ENCODE measurements around the gene RPTOR.

The RPTOR gene

GRCh38 chr17:80653856-80654255, 109.2 kb downstream of the RPTOR start:
- TF ChIP-seq CTCF (IDR thresholded peaks at IDR 0.05; ENCODE audit: low read depth, low read length) = no peak

GRCh38 chr17:80655608-80656007, 111.0 kb downstream of the RPTOR start:
- DNase-seq (ENCODE audit: low read depth in 2 of 2) = no peak
- no peak overlapping the region for H3K4me3 ChIP-seq (replicated peaks in 1 of 2; ENCODE audit: low read depth in 2 of 2, low read length in 2 of 2)
- TF ChIP-seq CTCF (IDR thresholded peaks at IDR 0.05; ENCODE audit: low read depth, low read length) = no peak

More at GRCh38 chr17:80653856-80654255, 109.2 kb downstream of the RPTOR start:
- no peak overlapping the region for H3K4me3 ChIP-seq (replicated peaks in 1 of 2; ENCODE audit: low read depth in 2 of 2, low read length in 2 of 2)
- DNase-seq (ENCODE audit: low read depth in 2 of 2) = no peak

GRCh38 chr17:80656590-80656989, 112.0 kb downstream of the RPTOR start:
- DNase-seq (ENCODE audit: low read depth in 2 of 2) = no peak
- no peak overlapping the region for H3K4me3 ChIP-seq (replicated peaks in 1 of 2; ENCODE audit: low read depth in 2 of 2, low read length in 2 of 2)
- no peak for TF ChIP-seq CTCF (IDR thresholded peaks at IDR 0.05; ENCODE audit: low read depth, low read length)

GRCh38 chr17:80657561-80657960, 112.9 kb downstream of the RPTOR start:
- no peak for DNase-seq (ENCODE audit: low read depth in 2 of 2)
- no peak for TF ChIP-seq CTCF (IDR thresholded peaks at IDR 0.05; ENCODE audit: low read depth, low read length)
- H3K4me3 ChIP-seq (replicated peaks in 1 of 2; ENCODE audit: low read depth in 2 of 2, low read length in 2 of 2) = no peak overlapping the region

GRCh38 chr17:80658821-80659220, 114.2 kb downstream of the RPTOR start:
- no peak overlapping the region for H3K4me3 ChIP-seq (replicated peaks in 1 of 2; ENCODE audit: low read depth in 2 of 2, low read length in 2 of 2)
- no peak for DNase-seq (ENCODE audit: low read depth in 2 of 2)
- TF ChIP-seq CTCF (IDR thresholded peaks at IDR 0.05; ENCODE audit: low read depth, low read length) = no peak

GRCh38 chr17:80659651-80660050, 115.0 kb downstream of the RPTOR start:
- H3K4me3 ChIP-seq (replicated peaks in 1 of 2; ENCODE audit: low read depth in 2 of 2, low read length in 2 of 2) = no peak overlapping the region
- no peak for DNase-seq (ENCODE audit: low read depth in 2 of 2)
- no peak for TF ChIP-seq CTCF (IDR thresholded peaks at IDR 0.05; ENCODE audit: low read depth, low read length)

- no peak for TF ChIP-seq CTCF (IDR thresholded peaks at IDR 0.05; ENCODE audit: low read depth, low read length)
- DNase-seq (ENCODE audit: low read depth in 2 of 2) = no peak
- no peak overlapping the region for H3K4me3 ChIP-seq (replicated peaks in 1 of 2; ENCODE audit: low read depth in 2 of 2, low read length in 2 of 2)
These were observed 116.0 kb downstream of the RPTOR start for GRCh38 chr17:80660527-80661198.

All from cardiac fibroblast (primary cell).